ENCODE measurements around the gene IFFO2. TPM values are rescaled to one million over a fixed set of nuclear protein-coding genes. Genes with fewer than 3 reads are reported as not detected.

IFFO2 gene
- total and polyA plus RNA-seq, 2 of the 8 experiments (the other 6 are each of a cell fraction or from before 2014, with no cell fraction given) = 6.6 to 10.4 TPM

DNA sequence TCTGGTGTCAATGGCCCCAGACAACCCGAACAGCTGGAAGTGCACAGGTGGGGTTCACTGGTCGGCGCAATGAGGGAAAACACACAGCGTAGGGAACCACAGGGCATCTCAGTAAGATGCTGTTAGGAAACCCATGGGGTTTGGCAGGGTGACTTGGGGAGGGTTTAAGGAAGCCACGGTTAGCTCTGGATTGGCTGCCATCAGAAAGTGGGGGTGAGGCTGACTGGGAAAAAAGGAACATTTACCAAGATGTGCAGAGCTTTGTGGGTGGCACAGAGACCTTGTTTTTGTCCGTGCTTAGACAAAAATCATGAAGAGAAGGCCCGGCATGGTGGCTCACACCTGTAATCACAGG is 65.1 kb downstream of the IFFO2 start:
- no peaks in the 10 kb centered on the region for H3K27me3 ChIP-seq (replicated peaks in 1 of 4; ENCODE audit: control insufficient read depth in 3 of 4, extremely low read depth in 1 of 4, insufficient read depth in 3 of 4, low read length in 3 of 4)
- H3K4me1 ChIP-seq (replicated peaks in 1 of 4; ENCODE audit: control insufficient read depth in 3 of 4, insufficient read depth in 4 of 4, low read length in 3 of 4) = peaks cover 0 to 3% (median 0%) of the 10 kb centered on the region in 4 experiments; a peak in 1 of 7 replicates
- no peak overlapping the region for H4K91ac ChIP-seq (replicated peaks; ENCODE audit: insufficient read length, low read length)
- H2AK5ac ChIP-seq (ENCODE audit: low read depth, low read length) = no peak overlapping the region
- no peak overlapping the region for H3K4ac ChIP-seq (replicated peaks; ENCODE audit: insufficient read length, low read depth, low read length)
- FAIRE-seq (no peak), DNase-seq (ENCODE audit: low read depth in 1 of 2, low spot score in 2 of 2) (no peak)
- no peak overlapping the region for H3K4me3 ChIP-seq (ENCODE audit: extremely low read depth in 1 of 4, insufficient read depth in 2 of 4, low read depth in 3 of 4, low read length in 4 of 4)
- no peak overlapping the region for H3K23ac ChIP-seq (ENCODE audit: insufficient read length)
- no peak overlapping the region for H2BK20ac ChIP-seq (ENCODE audit: low read length)
- H4K8ac ChIP-seq (ENCODE audit: extremely low read depth, insufficient read depth, low read length) = no peak overlapping the region
- no peak overlapping the region for H2BK120ac ChIP-seq (replicated peaks; ENCODE audit: low read depth, low read length)
- ChIA-PET POLR2A (ENCODE audit: partially characterized antibody) (interaction anchor here (0.7 to 1.1 kb wide), 2 partner anchors 9 to 168 kb away, joined by 3 read pairs; no protein-coding TSS in a partner anchor), CTCF (ENCODE audit: partially characterized antibody) (interaction anchor here (0.7 to 14.4 kb wide), 9 partner anchors 8 to 555 kb away, joined by 3 to 131 read pairs (median 4); partner anchors contain the start of gene ALDH4A1)
- H3K56ac ChIP-seq (replicated peaks; ENCODE audit: insufficient read length, low read depth, low read length) = no peak overlapping the region
- no peak for TF ChIP-seq GABPA (IDR thresholded peaks at IDR 0.05; ENCODE audit: borderline replicate concordance, insufficient read depth, low read length)
- no peak for TF ChIP-seq CHD1 (IDR thresholded peaks at IDR 0.05; ENCODE audit: low read depth, low read length)
- TF ChIP-seq, protein P1, sequence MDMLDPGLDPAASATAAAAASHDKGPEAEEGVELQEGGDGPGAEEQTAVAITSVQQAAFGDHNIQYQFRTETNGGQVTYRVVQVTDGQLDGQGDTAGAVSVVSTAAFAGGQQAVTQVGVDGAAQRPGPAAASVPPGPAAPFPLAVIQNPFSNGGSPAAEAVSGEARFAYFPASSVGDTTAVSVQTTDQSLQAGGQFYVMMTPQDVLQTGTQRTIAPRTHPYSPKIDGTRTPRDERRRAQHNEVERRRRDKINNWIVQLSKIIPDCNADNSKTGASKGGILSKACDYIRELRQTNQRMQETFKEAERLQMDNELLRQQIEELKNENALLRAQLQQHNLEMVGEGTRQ (IDR thresholded peaks at IDR 0.05; ENCODE audit: low read length) = no peak
- no peak for TF ChIP-seq SP4 (IDR thresholded peaks at IDR 0.05; ENCODE audit: low read length)
- TF ChIP-seq, protein P2, sequence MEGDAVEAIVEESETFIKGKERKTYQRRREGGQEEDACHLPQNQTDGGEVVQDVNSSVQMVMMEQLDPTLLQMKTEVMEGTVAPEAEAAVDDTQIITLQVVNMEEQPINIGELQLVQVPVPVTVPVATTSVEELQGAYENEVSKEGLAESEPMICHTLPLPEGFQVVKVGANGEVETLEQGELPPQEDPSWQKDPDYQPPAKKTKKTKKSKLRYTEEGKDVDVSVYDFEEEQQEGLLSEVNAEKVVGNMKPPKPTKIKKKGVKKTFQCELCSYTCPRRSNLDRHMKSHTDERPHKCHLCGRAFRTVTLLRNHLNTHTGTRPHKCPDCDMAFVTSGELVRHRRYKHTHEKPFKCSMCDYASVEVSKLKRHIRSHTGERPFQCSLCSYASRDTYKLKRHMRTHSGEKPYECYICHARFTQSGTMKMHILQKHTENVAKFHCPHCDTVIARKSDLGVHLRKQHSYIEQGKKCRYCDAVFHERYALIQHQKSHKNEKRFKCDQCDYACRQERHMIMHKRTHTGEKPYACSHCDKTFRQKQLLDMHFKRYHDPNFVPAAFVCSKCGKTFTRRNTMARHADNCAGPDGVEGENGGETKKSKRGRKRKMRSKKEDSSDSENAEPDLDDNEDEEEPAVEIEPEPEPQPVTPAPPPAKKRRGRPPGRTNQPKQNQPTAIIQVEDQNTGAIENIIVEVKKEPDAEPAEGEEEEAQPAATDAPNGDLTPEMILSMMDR (IDR thresholded peaks at IDR 0.05; ENCODE audit: control extremely low read depth in 1 of 3, insufficient read depth in 1 of 3, low read depth in 1 of 3, low read length in 3 of 3) = no peak
- TF ChIP-seq TAF7 (optimal IDR thresholded peaks at IDR 0.05; ENCODE audit: borderline replicate concordance, low read depth, low read length) = no peak
- H2BK12ac ChIP-seq (ENCODE audit: low read depth, low read length) = no peak overlapping the region
- no peaks in the 10 kb centered on the region for H3K9me3 ChIP-seq (ENCODE audit: insufficient read depth in 2 of 2, low read depth in 1 of 2, low read length in 1 of 2)
- H2BK15ac ChIP-seq (ENCODE audit: low read length) = no peak overlapping the region
- no peaks in the 10 kb centered on the region; a peak in 1 of 4 replicates for H3K79me2 ChIP-seq (ENCODE audit: control insufficient read depth in 1 of 2, insufficient read depth in 2 of 2, low read length in 2 of 2)
- no peak overlapping the region for H3K9ac ChIP-seq (replicated peaks in 1 of 4; ENCODE audit: extremely low read depth in 1 of 4, low read depth in 3 of 4, low read length in 3 of 4)
- no peak overlapping the region for H3K14ac ChIP-seq (ENCODE audit: insufficient read length)
- 88% methylated on average over 7 of the region's 7 CpGs; no CpG with 5 or more reads in 1 of the 2 experiments for WGBS, 2 experiments (ENCODE audit: extremely low coverage in 1 of 2, insufficient coverage in 1 of 2, insufficient read length in 1 of 2, insufficient replicate concordance in 2 of 2, low coverage in 1 of 2, low lambda C conversion rate in 2 of 2, missing lambda C conversion rate in 1 of 2)
- H2BK5ac ChIP-seq (ENCODE audit: low read depth, low read length) = no peak overlapping the region
- no peak overlapping the region for H3K18ac ChIP-seq (ENCODE audit: extremely low read depth, low read length)
- H4K20me1 ChIP-seq (replicated peaks in 1 of 2; ENCODE audit: control insufficient read depth in 1 of 2, insufficient read depth in 2 of 2, low read length in 2 of 2) = peaks cover 0 to 4% of the 10 kb centered on the region in 2 experiments
- H2AFZ ChIP-seq (ENCODE audit: low read length) = no peak overlapping the region
- H3K27ac ChIP-seq (ENCODE audit: low read depth, low read length) = no peak overlapping the region; the same call in 1 of the 2 replicates
- H3K79me1 ChIP-seq (ENCODE audit: low read depth, low read length) = peaks cover 3% of the 10 kb centered on the region; the same call in 1 of the 2 replicates
- no peak overlapping the region for H4K5ac ChIP-seq (ENCODE audit: insufficient read length, low read depth, low read length)
- no peak overlapping the region for H3K4me2 ChIP-seq (ENCODE audit: insufficient read depth in 1 of 2, low read depth in 2 of 2, low read length in 2 of 2)
- H3K23me2 ChIP-seq (ENCODE audit: low read depth, low read length) = no peaks in the 10 kb centered on the region
- H3K36me3 ChIP-seq (ENCODE audit: control insufficient read depth in 2 of 4, insufficient read depth in 4 of 4, low read length in 3 of 4) = no peaks in the 10 kb centered on the region
